Adrenal gland (tissue), 5 donors: ENCODE measurements around the gene MED13.

ENCODE experiments used
- CTCF ChIP-seq, 6 experiments: fragments of 450-650 bp in 4 of 6; fragments of 200-600 bp in 2 of 6; sonication (generic) in 1 of 6; IDR thresholded peaks; 1 replicate in 5 of 6; 2 replicates in 1 of 6; pipeline versions ENCODE4 v1.5.1 to v1.8.0; 2016 to 2021; ENCODE audit warnings: antibody characterized with exemption in 6 of 6, mild to moderate bottlenecking in 2 of 6, moderate library complexity in 1 of 6
- POLR2A ChIP-seq, 2 donors: fragments of 450-650 bp; IDR thresholded peaks; one replicate each; pipeline ENCODE4 v1.6.1; 2017; ENCODE audit warnings: antibody characterized with exemption in 2 of 2, mild to moderate bottlenecking in 2 of 2, moderate library complexity in 1 of 2
- donor health status: DM: no; HTN: no; CAD: no.

- TF ChIP-seq CTCF (IDR thresholded peaks at IDR 0.05) (no peak), POLR2A (IDR thresholded peaks at IDR 0.05) (no peak)
Measured at GRCh38 chr17:62064029-62064790, 868 bp downstream of the MED13 start.
